MCF 10A (cell line): ENCODE measurements around the gene TNFRSF19. TPM values are rescaled to one million over a fixed set of nuclear protein-coding genes. Genes with fewer than 3 reads are reported as not detected.

Experiments used
- BruUV-seq: library from RNA; stranded (reverse); fragments of 400-500 nt; replicated peaks from 2 replicates; lab custom pipeline; 2021; lab: Mats Ljungman, UMichigan
- CTCF ChIA-PET: fragments of 300-600 bp; sonication (Branson Sonifier 250); formaldehyde crosslinking; extraction: SDS; loops from one replicate; lab custom pipeline; 2021; ENCODE audit warnings: antibody characterized with exemption, inconsistent platforms; lab: Yijun Ruan, JAX
- POLR2A ChIA-PET: fragments of 300-600, 350-650 bp; sonication (Branson Sonifier 250); formaldehyde crosslinking; extraction: SDS; loops from one replicate; lab custom pipeline; 2020; ENCODE audit warnings: antibody characterized with exemption, inconsistent platforms; lab: Yijun Ruan, JAX
- DNase-seq: peaks from one replicate; pipeline ENCODE4 v3.0.0-alpha.2; 2018; ENCODE audit not compliant: unreplicated experiment
- H3K27ac Mint-ChIP-seq: one replicate; pipeline ENCODE4 v1.8.0; 2022; ENCODE audit warnings: mild to moderate bottlenecking, low read depth, mixed read lengths; ENCODE audit not compliant: unreplicated experiment
- H3K27me3 Mint-ChIP-seq: one replicate; pipeline ENCODE4 v1.8.0; 2022; ENCODE audit warnings: mixed read lengths; ENCODE audit not compliant: insufficient read depth, unreplicated experiment
- H3K36me3 Mint-ChIP-seq: one replicate; pipeline ENCODE4 v1.8.0; 2022; ENCODE audit warnings: mild to moderate bottlenecking, moderate library complexity, mixed read lengths; ENCODE audit not compliant: insufficient read depth, unreplicated experiment
- H3K4me1 Mint-ChIP-seq: one replicate; pipeline ENCODE4 v1.8.0; 2022; ENCODE audit warnings: mixed read lengths; ENCODE audit not compliant: insufficient read depth, unreplicated experiment
- H3K4me3 Mint-ChIP-seq: one replicate; pipeline ENCODE4 v1.8.0; 2022; ENCODE audit warnings: mild to moderate bottlenecking, moderate library complexity, mixed read lengths; ENCODE audit not compliant: unreplicated experiment
- H3K9me3 Mint-ChIP-seq: one replicate; pipeline ENCODE4 v1.8.0; 2022; ENCODE audit warnings: mixed read lengths; ENCODE audit not compliant: unreplicated experiment
- CTCF ChIP-seq: fragments of 200-600 bp; IDR thresholded peaks from one replicate; pipeline ENCODE4 v1.8.0; 2022; ENCODE audit warnings: antibody characterized with exemption, mild to moderate bottlenecking; ENCODE audit not compliant: unreplicated experiment
- intact Hi-C: fragments of 100-400 bp; cut with micrococcal nuclease; formaldehyde crosslinking; loops from 2 replicates; pipeline ENCODE4 v1.14.1; 2022
- total RNA-seq: library from RNA; stranded (reverse); gene quantifications from 2 replicates; pipeline ENCODE4 v1.2.3, GENCODE V29; 2022

The TNFRSF19 gene
- total RNA-seq, 1 experiment from 2014 or later, result not detected

- CTCF ChIA-PET, result interaction anchor here (0.6 kb wide), 2 partner anchors 32 to 180 kb away, joined by 3 to 4 read pairs; no protein-coding TSS in a partner anchor
- BruUV-seq, result no TSS peak
- no peaks in the 10 kb centered on the region for H3K9me3 Mint-ChIP-seq
- no peaks in the 10 kb centered on the region for H3K36me3 Mint-ChIP-seq
- no peak overlapping the region for H3K4me3 Mint-ChIP-seq
- H3K27me3 Mint-ChIP-seq, result no peaks in the 10 kb centered on the region
- H3K4me1 Mint-ChIP-seq, result no peaks in the 10 kb centered on the region
- DNase-seq, result peak; percentile 76
- no peak for TF ChIP-seq CTCF
- H3K27ac Mint-ChIP-seq, result no peak overlapping the region
- POLR2A ChIA-PET, result no interaction called here
- intact Hi-C loops, result no loop called here
Observed at GRCh38 chr13:23554000-23554399, 16.2 kb upstream of the TNFRSF19 start.

- DNase-seq, result no peak
- BruUV-seq, result no TSS peak
- H3K4me3 Mint-ChIP-seq, result no peak overlapping the region
- no peaks in the 10 kb centered on the region for H3K27me3 Mint-ChIP-seq
- no peak for TF ChIP-seq CTCF
- intact Hi-C loops, result no loop called here
- POLR2A ChIA-PET, result interaction anchor here (0.7 kb wide), 1 partner anchor 19 kb away, joined by 3 read pairs; no protein-coding TSS in a partner anchor
- CTCF ChIA-PET, result no interaction called here
- H3K27ac Mint-ChIP-seq, result no peak overlapping the region
- H3K4me1 Mint-ChIP-seq, result no peaks in the 10 kb centered on the region
- H3K9me3 Mint-ChIP-seq, result no peaks in the 10 kb centered on the region
- no peaks in the 10 kb centered on the region for H3K36me3 Mint-ChIP-seq
Observed at GRCh38 chr13:23557043-23557442, 13.2 kb upstream of the TNFRSF19 start.

- Mint-ChIP-seq H3K27me3 (no peaks in the 10 kb centered on the region), H3K9me3 (no peaks in the 10 kb centered on the region), H3K4me1 (no peaks in the 10 kb centered on the region), H3K27ac (no peak overlapping the region), H3K36me3 (no peaks in the 10 kb centered on the region), H3K4me3 (no peak overlapping the region)
- BruUV-seq, result no TSS peak
- ChIA-PET CTCF (no interaction called here), POLR2A (interaction anchor here (0.7 kb wide), 1 partner anchor 19 kb away, joined by 3 read pairs; no protein-coding TSS in a partner anchor)
- intact Hi-C loops, result no loop called here
- no peak for TF ChIP-seq CTCF
- no peak for DNase-seq
Observed at GRCh38 chr13:23557733-23558132, 12.5 kb upstream of the TNFRSF19 start.

- no peaks in the 10 kb centered on the region for H3K36me3 Mint-ChIP-seq
- H3K4me1 Mint-ChIP-seq, result no peaks in the 10 kb centered on the region
- H3K9me3 Mint-ChIP-seq, result no peaks in the 10 kb centered on the region
- intact Hi-C loops, result no loop called here
- peak; percentile 83 for DNase-seq
- no peaks in the 10 kb centered on the region for H3K27me3 Mint-ChIP-seq
- ChIA-PET POLR2A (interaction anchor here (0.6 kb wide), 1 partner anchor 9 kb away, joined by 3 read pairs; no protein-coding TSS in a partner anchor), CTCF (interaction anchor here (0.7 to 1.9 kb wide), 2 partner anchors 12 to 316 kb away, joined by 3 to 5 read pairs; partner anchors contain the start of gene TNFRSF19)
- no peak for TF ChIP-seq CTCF
- BruUV-seq, result TSS peak; percentile 71
- no peak overlapping the region for H3K27ac Mint-ChIP-seq
- H3K4me3 Mint-ChIP-seq, result no peak overlapping the region
Observed at GRCh38 chr13:23558675-23559536, 11.3 kb upstream of the TNFRSF19 start.
